PC-9 (cell line): Measurements from ENCODE around the gene NXF1. TPM values are rescaled to one million over a fixed set of nuclear protein-coding genes. Genes with fewer than 3 reads are reported as not detected.
"Not testable (repeated sequence)": the region's sequence is repeated elsewhere in the genome, so short reads cannot be mapped to it uniquely, and the experiment has no call there.

Source experiments
- BruUV-seq: library from RNA; stranded (reverse); fragments of 400-500 nt; replicated peaks from 2 replicates; lab custom pipeline; 2021; lab: Mats Ljungman, UMichigan
- CTCF ChIA-PET: fragments of 300-600 bp; sonication (Branson Sonifier 250); formaldehyde crosslinking; loops from one replicate; lab custom pipeline; 2022; ENCODE audit warnings: antibody characterized with exemption; lab: Charles Lee
- POLR2A ChIA-PET: fragments of 300-600 bp; sonication (Branson Sonifier 250); formaldehyde crosslinking; loops from one replicate; lab custom pipeline; 2022; ENCODE audit warnings: antibody characterized with exemption; ENCODE audit not compliant: unreplicated experiment; lab: Charles Lee
- DNase-seq, 2 experiments: peaks; one replicate each; pipeline versions ENCODE4 v3.0.0 to v3.0.0-alpha.2; 2015 to 2022; ENCODE audit warnings: mixed read lengths in 1 of 2
- H2AFZ ChIP-seq: fragments of 200-600 bp; sonication (generic); 2 replicates; pipeline ENCODE4 v1.8.1; 2017; ENCODE audit warnings: antibody characterized with exemption
- H3F3A ChIP-seq: fragments of 200-600 bp; sonication (generic); 2 replicates; pipeline ENCODE4 v1.8.1; 2017; ENCODE audit warnings: antibody characterized with exemption, mild to moderate bottlenecking, low read depth; ENCODE audit not compliant: insufficient read depth
- H3K27ac ChIP-seq: fragments of 200-600 bp; sonication (generic); 2 replicates; pipeline ENCODE4 v1.6.1; 2016; ENCODE audit warnings: mixed run types
- H3K27me3 ChIP-seq: fragments of 200-600 bp; sonication (generic); 2 replicates; pipeline ENCODE4 v1.6.1; 2016; ENCODE audit warnings: low read depth, mixed run types; ENCODE audit not compliant: insufficient read depth
- H3K36me3 ChIP-seq: fragments of 200-600 bp; sonication (generic); 2 replicates; pipeline ENCODE4 v1.6.1; 2016; ENCODE audit warnings: low read depth, mixed run types
- H3K4me1 ChIP-seq: fragments of 200-600 bp; sonication (generic); replicated peaks from 2 replicates; pipeline ENCODE4 v1.6.1; 2016; ENCODE audit warnings: mixed run types; ENCODE audit not compliant: insufficient read depth
- H3K4me2 ChIP-seq: fragments of 200-600 bp; sonication (generic); 2 replicates; pipeline ENCODE4 v1.6.1; 2017; ENCODE audit warnings: mixed run types
- H3K4me3 ChIP-seq: fragments of 200-600 bp; sonication (generic); 2 replicates; pipeline ENCODE4 v1.6.1; 2016; ENCODE audit warnings: mixed run types
- H3K79me2 ChIP-seq: fragments of 200-600 bp; sonication (generic); 2 replicates; pipeline ENCODE4 v1.6.1; 2017; ENCODE audit warnings: low read depth, mixed run types
- H3K9me2 ChIP-seq: fragments of 200-600 bp; sonication (generic); 2 replicates; pipeline ENCODE4 v1.8.1; 2017; ENCODE audit warnings: mild to moderate bottlenecking; ENCODE audit not compliant: insufficient read depth
- H3K9me3 ChIP-seq: fragments of 200-600 bp; sonication (generic); 2 replicates; pipeline ENCODE4 v1.8.1; 2016; ENCODE audit warnings: low read depth; ENCODE audit not compliant: insufficient read depth
- H4K20me1 ChIP-seq: fragments of 200-600 bp; sonication (generic); 2 replicates; pipeline ENCODE4 v1.8.1; 2017; ENCODE audit not compliant: insufficient read depth
- CTCF ChIP-seq: fragments of 200-600 bp; sonication (generic); conservative IDR thresholded peaks from 2 replicates; pipeline ENCODE4 v1.6.1; 2017; ENCODE audit warnings: mixed run types, antibody characterized with exemption, mild to moderate bottlenecking, moderate library complexity
- EZH2 ChIP-seq: fragments of 200-600 bp; sonication (generic); IDR thresholded peaks from 2 replicates; pipeline ENCODE4 v1.8.0; 2017; ENCODE audit warnings: antibody characterized with exemption, low read depth
- intact Hi-C: fragments of 100-400 bp; cut with micrococcal nuclease; formaldehyde crosslinking; loops from one replicate; pipeline ENCODE4 v1.10.0; 2022; ENCODE audit not compliant: unreplicated experiment
- total RNA-seq: library from RNA; stranded (reverse); gene quantifications from 2 replicates; pipeline ENCODE4 v1.2.3, GENCODE V29; 2021

Gene NXF1
- total RNA-seq, 1 experiment from 2014 or later: 56.1 TPM

- CTCF ChIA-PET: interaction anchor here (0.7 to 1.5 kb wide), 13 partner anchors 17 to 1551 kb away, joined by 3 to 9 read pairs (median 5); partner anchors contain the start of genes HNRNPUL2, LRRN4CL, MTA2 and SLC3A2
- Histone ChIP-seq H3K79me2 (peaks cover 17% of the 10 kb centered on the region), H3K27me3 (no peaks in the 10 kb centered on the region), H3K9me3 (no peaks in the 10 kb centered on the region), H3K9me2 (no peaks in the 10 kb centered on the region), H3K4me2 (peak within 1 kb of the TSS; percentile 83), H3K27ac (peak within 1 kb of the TSS; percentile 46), H3K4me3 (peak within 1 kb of the TSS; percentile 63), H3K4me1 (peaks cover 17% of the 10 kb centered on the region), H3K36me3 (no peaks in the 10 kb centered on the region), H4K20me1 (no peaks in the 10 kb centered on the region), H2AFZ (peak within 1 kb of the TSS; percentile 96), H3F3A (peaks cover 29% of the 10 kb centered on the region; the same call in 1 of the 2 replicates)
- intact Hi-C loops: loop anchor here (2.0 kb wide), 1 partner anchor 45 kb away; no protein-coding TSS in a partner anchor
- DNase-seq: peak; percentile 98
- TF ChIP-seq CTCF (no peak), EZH2 (no peak)
- BruUV-seq: no TSS peak
- POLR2A ChIA-PET: interaction anchor here (0.6 to 1.6 kb wide), 33 partner anchors 8 to 1240 kb away, joined by 3 to 50 read pairs (median 5); partner anchors contain the start of genes B3GAT3, C11orf98, CSKMT and EEF1G
These were observed 51.3 kb downstream of the NXF1 start, which contains the start of gene ZBTB3 for GRCh38 chr11:62753736-62754603. Gene ZBTB3 (minus strand): TSS chr11:62754160. CDS start chr11:62753664, 496 bp downstream.

GRCh38 chr11:62752994-62753735 lies 52.1 kb downstream of the NXF1 start:
- peaks cover 17% of the 10 kb centered on the region for H3K4me1 ChIP-seq
- no peaks in the 10 kb centered on the region for H3K27me3 ChIP-seq
- no peaks in the 10 kb centered on the region for H4K20me1 ChIP-seq
- peaks cover 35% of the 10 kb centered on the region for H3F3A ChIP-seq
- no peaks in the 10 kb centered on the region for H3K36me3 ChIP-seq
- TF ChIP-seq EZH2: no peak
- BruUV-seq: TSS peak; percentile 64
- POLR2A ChIA-PET: interaction anchor here (0.6 to 1.6 kb wide), 20 partner anchors 8 to 1239 kb away, joined by 3 to 50 read pairs (median 5); partner anchors contain the start of genes C11orf98, CSKMT, HNRNPUL2 and INTS5
- H3K79me2 ChIP-seq: peaks cover 17% of the 10 kb centered on the region
- CTCF ChIA-PET: interaction anchor here (0.8 to 1.5 kb wide), 9 partner anchors 18 to 1551 kb away, joined by 3 to 9 read pairs (median 4); partner anchors contain the start of genes HNRNPUL2, MTA2, SLC3A2 and TAF6L
- H3K4me2 ChIP-seq: peak overlapping the region; percentile 83
- intact Hi-C loops: no loop called here
- H3K4me3 ChIP-seq: peak overlapping the region; percentile 63
- H3K9me2 ChIP-seq: no peaks in the 10 kb centered on the region
- 0 out of 2 replicates have a peak overlapping the region, but pooled peaks have one; percentile 11 for H3K27ac ChIP-seq
- no peaks in the 10 kb centered on the region for H3K9me3 ChIP-seq
- DNase-seq: no peak
- peak overlapping the region; percentile 84; the same call in 1 of the 2 replicates for H2AFZ ChIP-seq

GRCh38 chr11:62752177-62752785 lies 53.0 kb downstream of the NXF1 start:
- Histone ChIP-seq H3K4me3 (no peak overlapping the region), H3F3A (peaks cover 43% of the 10 kb centered on the region), H4K20me1 (no peaks in the 10 kb centered on the region), H2AFZ (no peak overlapping the region), H3K4me1 (peaks cover 17% of the 10 kb centered on the region), H3K4me2 (peak overlapping the region; percentile 83; the same call in 1 of the 2 replicates), H3K27me3 (no peaks in the 10 kb centered on the region), H3K9me3 (no peaks in the 10 kb centered on the region), H3K79me2 (peaks cover 17% of the 10 kb centered on the region), H3K36me3 (no peaks in the 10 kb centered on the region), H3K27ac (no peak overlapping the region), H3K9me2 (no peaks in the 10 kb centered on the region)
- no TSS peak for BruUV-seq
- intact Hi-C loops: no loop called here
- no peak for DNase-seq
- POLR2A ChIA-PET: interaction anchor here (0.7 kb wide), 1 partner anchor 26 kb away, joined by 3 read pairs; no protein-coding TSS in a partner anchor
- CTCF ChIA-PET: no interaction called here
- no peak for TF ChIP-seq EZH2
- no peak for TF ChIP-seq CTCF

GRCh38 chr11:62749931-62750330 lies 55.3 kb downstream of the NXF1 start:
- H3K4me3 ChIP-seq, H3K36me3 ChIP-seq, intact Hi-C loops, H2AFZ ChIP-seq, H3K27ac ChIP-seq, H3K27me3 ChIP-seq, H3K9me2 ChIP-seq, H3K4me2 ChIP-seq, DNase-seq, H4K20me1 ChIP-seq, BruUV-seq, H3K9me3 ChIP-seq: not testable (repeated sequence)
- H3F3A ChIP-seq: peaks cover 37% of the 10 kb centered on the region
- ChIA-PET POLR2A (interaction anchor here (1.1 kb wide), 1 partner anchor 91 kb away, joined by 5 read pairs; no protein-coding TSS in a partner anchor), CTCF (interaction anchor here (0.7 kb wide), 1 partner anchor 176 kb away, joined by 4 read pairs; the partner anchor contains the start of gene EEF1G)
- H3K79me2 ChIP-seq: peaks cover 17% of the 10 kb centered on the region
- H3K4me1 ChIP-seq: peaks cover 17% of the 10 kb centered on the region
